Trophoblast cell (in vitro differentiated cells and primary cell): ENCODE data around the gene PARD3B.

Experiments used
- DNase-seq, 2 donors: peaks; one replicate each; pipeline ENCODE4 v3.0.0-alpha.2; 2016
- H2AFZ ChIP-seq: 2 replicates; pipeline ENCODE4 v1.6.1; 2013; ENCODE audit warnings: low read length, moderate library complexity, mild to moderate bottlenecking; ENCODE audit not compliant: insufficient read depth, poor library complexity
- H2AK5ac ChIP-seq: 2 replicates; pipeline ENCODE4 v1.6.1; 2013; ENCODE audit warnings: mild to moderate bottlenecking, low read length
- H2BK120ac ChIP-seq: 2 replicates; pipeline ENCODE4 v1.6.1; 2013; ENCODE audit warnings: low read length, mild to moderate bottlenecking, moderate library complexity; ENCODE audit not compliant: insufficient read depth, poor library complexity
- H2BK12ac ChIP-seq: 2 replicates; pipeline ENCODE4 v1.6.1; 2013; ENCODE audit warnings: mild to moderate bottlenecking, low read length, moderate library complexity
- H2BK5ac ChIP-seq: 2 replicates; pipeline ENCODE4 v1.6.1; 2013; ENCODE audit warnings: low read length, low read depth, moderate library complexity, mild to moderate bottlenecking; ENCODE audit not compliant: poor library complexity
- H3K14ac ChIP-seq: 2 replicates; pipeline ENCODE4 v1.6.1; 2013; ENCODE audit warnings: mild to moderate bottlenecking, low read length
- H3K18ac ChIP-seq: 2 replicates; pipeline ENCODE4 v1.6.1; 2013; ENCODE audit warnings: mild to moderate bottlenecking, low read length
- H3K23ac ChIP-seq: 2 replicates; pipeline ENCODE4 v1.6.1; 2013; ENCODE audit warnings: low read length
- H3K27ac ChIP-seq: 2 replicates; pipeline ENCODE4 v1.5.1; 2013; ENCODE audit warnings: low read depth, mild to moderate bottlenecking, inconsistent platforms, low read length, moderate library complexity
- H3K27me3 ChIP-seq: 2 replicates; pipeline ENCODE4 v1.6.1; 2013; ENCODE audit warnings: inconsistent platforms, mild to moderate bottlenecking, low read length, moderate library complexity; ENCODE audit not compliant: insufficient read depth
- H3K36me3 ChIP-seq, 2 experiments: 1 replicate in 1 of 2; 2 replicates in 1 of 2; pipeline ENCODE4 v1.6.1; 2013; ENCODE audit warnings: low read length in 2 of 2, mild to moderate bottlenecking in 2 of 2, moderate library complexity in 1 of 2; ENCODE audit not compliant: insufficient read depth in 2 of 2, control insufficient read depth in 1 of 2
- H3K4ac ChIP-seq: 2 replicates; pipeline ENCODE4 v1.6.1; 2013; ENCODE audit warnings: low read depth, mild to moderate bottlenecking, low read length, moderate library complexity
- H3K4me1 ChIP-seq, 2 experiments: 1 replicate in 1 of 2; 2 replicates in 1 of 2; pipeline ENCODE4 v1.6.1; 2013; ENCODE audit warnings: low read length in 2 of 2, mild to moderate bottlenecking in 2 of 2, moderate library complexity in 1 of 2; ENCODE audit not compliant: insufficient read depth in 2 of 2, control insufficient read depth in 1 of 2
- H3K4me2 ChIP-seq: 2 replicates; pipeline ENCODE4 v1.6.1; 2013; ENCODE audit warnings: inconsistent platforms, mild to moderate bottlenecking, low read length, moderate library complexity
- H3K4me3 ChIP-seq: 2 replicates; pipeline ENCODE4 v1.5.1; 2013; ENCODE audit warnings: mild to moderate bottlenecking, low read depth, low read length, inconsistent platforms
- H3K79me1 ChIP-seq: one replicate; pipeline ENCODE4 v1.6.1; 2013; ENCODE audit warnings: low read length
- H3K79me2 ChIP-seq: 2 replicates; pipeline ENCODE4 v1.6.1; 2013; ENCODE audit warnings: low read length, mild to moderate bottlenecking; ENCODE audit not compliant: control insufficient read depth, insufficient read depth, poor library complexity
- H3K9ac ChIP-seq: 2 replicates; pipeline ENCODE4 v1.6.1; 2013; ENCODE audit warnings: mild to moderate bottlenecking, low read length
- H3K9me3 ChIP-seq: 2 replicates; pipeline ENCODE4 v1.6.1; 2013; ENCODE audit warnings: low read depth, mild to moderate bottlenecking, control low read depth, inconsistent platforms, low read length; ENCODE audit not compliant: insufficient read depth
- H4K12ac ChIP-seq: 2 replicates; pipeline ENCODE4 v1.6.1; 2013; ENCODE audit warnings: low read depth, mild to moderate bottlenecking, low read length, moderate library complexity
- H4K8ac ChIP-seq: 2 replicates; pipeline ENCODE4 v1.6.1; 2013; ENCODE audit warnings: low read depth, mild to moderate bottlenecking, low read length, moderate library complexity
- H4K91ac ChIP-seq: one replicate; pipeline ENCODE4 v1.6.1; 2013; ENCODE audit warnings: low read depth, mild to moderate bottlenecking, low read length, moderate library complexity
- WGBS: extraction: QIAGEN DNeasy Blood & Tissue Kit; methylation state at CpG from one replicate; pipeline ENCODE4 v1.1.7; 2013; ENCODE audit warnings: missing lambda C conversion rate; ENCODE audit not compliant: insufficient read length, insufficient coverage; ENCODE audit errors: extremely low coverage; 5-methylcytosine and 5-hydroxymethylcytosine counted together

The PARD3B gene

DNA sequence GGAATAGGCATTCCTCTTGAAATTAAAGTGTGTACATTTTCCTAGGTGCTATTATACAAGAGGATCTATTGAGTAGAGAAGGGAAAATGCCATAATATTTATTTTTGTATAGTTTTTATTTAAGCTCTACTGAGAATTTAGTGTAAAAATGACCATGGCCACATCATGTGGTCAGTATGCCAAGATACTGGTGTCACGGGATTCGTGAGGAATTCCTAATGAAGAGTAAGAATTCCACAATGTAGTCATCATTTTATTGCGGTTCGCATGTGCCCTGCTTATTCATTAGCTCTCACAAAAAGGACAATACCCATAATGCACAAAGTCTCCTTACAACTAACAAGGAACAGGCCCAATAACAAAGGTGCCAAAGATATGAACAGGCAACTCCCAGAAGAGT is 39.3 kb upstream of the PARD3B start:
- Histone ChIP-seq H2BK5ac (no peak overlapping the region), H3K79me2 (no peaks in the 10 kb centered on the region), H2BK12ac (no peak overlapping the region), H3K79me1 (no peaks in the 10 kb centered on the region), H3K4me2 (no peak overlapping the region), H2AK5ac (no peak overlapping the region), H3K36me3 (no peaks in the 10 kb centered on the region), H3K23ac (no peak overlapping the region), H3K4ac (no peak overlapping the region), H3K18ac (no peak overlapping the region), H4K91ac (no peak overlapping the region), H2AFZ (no peak overlapping the region), H3K27ac (no peak overlapping the region), H3K4me1 (no peaks in the 10 kb centered on the region), H3K14ac (no peak overlapping the region), H4K12ac (no peak overlapping the region), H3K9me3 (peaks cover 3% of the 10 kb centered on the region), H3K4me3 (no peak overlapping the region), H2BK120ac (no peak overlapping the region), H3K27me3 (no peaks in the 10 kb centered on the region), H3K9ac (no peak overlapping the region), H4K8ac (no peak overlapping the region)
- no CpG with 5 or more reads among the region's 4 CpGs for WGBS
- peak in 1 of 2 donors; percentile 45 for DNase-seq

DNA sequence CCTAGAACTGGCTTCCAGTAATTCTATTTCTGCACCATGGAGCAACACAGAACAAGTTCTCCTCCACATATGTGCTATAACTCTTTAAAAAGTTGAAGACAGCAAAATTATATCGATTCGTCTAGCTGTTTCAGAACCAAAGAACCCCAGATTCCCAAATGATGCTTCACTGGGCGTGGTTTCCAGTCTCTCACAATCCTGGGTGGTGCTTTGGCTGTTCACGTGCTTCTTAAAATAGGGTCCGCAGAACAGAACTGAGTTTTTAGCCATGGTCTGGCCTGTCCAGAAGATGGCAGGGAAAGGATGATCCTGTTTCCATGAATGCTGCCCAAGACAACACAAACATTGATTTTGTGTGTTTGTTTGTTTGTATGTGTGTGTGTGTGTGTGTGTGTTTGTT is 37.6 kb upstream of the PARD3B start:
- Histone ChIP-seq H3K9ac (no peak overlapping the region), H4K91ac (no peak overlapping the region), H3K27ac (no peak overlapping the region), H3K4me2 (no peak overlapping the region), H3K4me3 (no peak overlapping the region), H3K36me3 (no peaks in the 10 kb centered on the region), H2AK5ac (no peak overlapping the region), H2BK120ac (no peak overlapping the region), H3K79me2 (no peaks in the 10 kb centered on the region), H3K4ac (no peak overlapping the region), H3K4me1 (no peaks in the 10 kb centered on the region), H3K14ac (no peak overlapping the region), H4K8ac (no peak overlapping the region), H3K27me3 (no peaks in the 10 kb centered on the region), H2BK5ac (no peak overlapping the region), H2AFZ (no peak overlapping the region), H2BK12ac (no peak overlapping the region), H3K79me1 (no peaks in the 10 kb centered on the region), H3K9me3 (no peaks in the 10 kb centered on the region), H3K23ac (no peak overlapping the region), H3K18ac (no peak overlapping the region), H4K12ac (no peak overlapping the region)
- WGBS, result no CpG with 5 or more reads among the region's 5 CpGs
- no peak for DNase-seq

DNA sequence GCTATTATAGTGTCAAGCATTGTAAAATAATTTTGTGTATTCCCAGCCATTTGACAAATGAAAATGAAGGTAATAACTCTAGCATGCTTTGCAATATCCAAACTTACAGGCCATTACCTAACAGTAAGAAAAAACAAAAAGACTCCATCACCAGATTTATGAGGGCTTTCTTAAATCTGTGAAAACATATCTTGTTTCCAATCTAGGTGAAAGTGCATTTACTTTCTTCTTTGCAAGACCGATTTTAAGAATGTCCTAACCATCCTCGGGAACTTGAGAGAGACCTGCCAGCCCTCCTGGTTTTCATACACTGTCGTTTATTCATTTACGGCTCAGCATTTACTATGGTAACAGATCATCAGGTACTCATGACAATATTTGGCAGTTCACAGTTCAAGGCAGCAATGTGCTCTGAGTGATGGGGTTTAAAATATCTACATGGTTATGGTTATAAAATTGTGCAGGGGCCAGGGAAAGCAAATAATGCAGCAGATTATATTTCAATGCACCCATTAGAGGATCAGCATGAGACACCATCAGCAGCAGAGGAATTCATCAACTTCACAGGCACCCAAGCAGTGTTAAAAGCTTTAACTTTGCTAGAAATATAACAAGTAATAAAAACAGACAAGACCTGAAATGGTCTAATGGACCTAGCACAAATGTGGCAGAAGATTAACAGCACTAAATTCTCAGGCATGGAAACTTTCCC is 34.4 kb upstream of the PARD3B start:
- no peak overlapping the region for H2BK120ac ChIP-seq
- WGBS, result no CpG with 5 or more reads among the region's 4 CpGs

DNA sequence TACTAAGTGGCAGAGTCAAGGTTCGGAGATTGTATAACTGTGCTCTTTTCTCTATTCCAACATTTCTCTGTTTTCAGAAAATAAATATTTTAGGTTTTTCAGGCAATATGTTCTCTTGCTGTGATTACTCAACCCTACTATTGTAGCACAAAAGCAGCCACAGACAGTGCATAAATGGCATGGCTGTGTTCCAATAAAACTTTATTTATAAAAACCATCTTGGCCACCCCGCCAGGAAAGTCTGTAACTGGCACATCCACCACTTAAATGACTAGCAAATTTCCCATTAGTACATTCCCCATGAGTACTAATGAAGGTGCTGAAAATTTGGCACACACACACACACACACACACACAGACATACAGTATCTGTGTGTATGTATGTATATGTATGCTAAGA is 30.8 kb upstream of the PARD3B start:
- H3K79me2 ChIP-seq, result no peaks in the 10 kb centered on the region
- H2BK120ac ChIP-seq, result no peak overlapping the region
- H3K9ac ChIP-seq, result no peak overlapping the region
- no peak overlapping the region for H3K4me3 ChIP-seq
- no peak overlapping the region for H3K27ac ChIP-seq
- H2AK5ac ChIP-seq, result no peak overlapping the region
- H3K27me3 ChIP-seq, result no peaks in the 10 kb centered on the region
- no peaks in the 10 kb centered on the region for H3K9me3 ChIP-seq
- no peak overlapping the region for H4K91ac ChIP-seq
- no peak overlapping the region for H3K4me2 ChIP-seq
- no peak overlapping the region for H4K12ac ChIP-seq
- H2BK5ac ChIP-seq, result no peak overlapping the region
- no peaks in the 10 kb centered on the region for H3K4me1 ChIP-seq
- no peak overlapping the region for H3K23ac ChIP-seq
- WGBS, result no CpG with 5 or more reads among the region's 2 CpGs
- H3K36me3 ChIP-seq, result no peaks in the 10 kb centered on the region
- H3K14ac ChIP-seq, result no peak overlapping the region
- no peak overlapping the region for H3K18ac ChIP-seq
- no peaks in the 10 kb centered on the region for H3K79me1 ChIP-seq
- no peak for DNase-seq
- no peak overlapping the region for H3K4ac ChIP-seq
- no peak overlapping the region for H2BK12ac ChIP-seq
- H2AFZ ChIP-seq, result no peak overlapping the region
- H4K8ac ChIP-seq, result no peak overlapping the region

More for the DNA sequence above, 34.4 kb upstream of the PARD3B start:
- Histone ChIP-seq H3K27ac (no peak overlapping the region), H3K4me2 (no peak overlapping the region), H4K8ac (no peak overlapping the region), H4K12ac (no peak overlapping the region), H2BK12ac (no peak overlapping the region), H3K14ac (no peak overlapping the region), H4K91ac (no peak overlapping the region), H3K23ac (no peak overlapping the region), H2AK5ac (no peak overlapping the region), H3K4me1 (no peaks in the 10 kb centered on the region), H2BK5ac (no peak overlapping the region), H2AFZ (no peak overlapping the region), H3K4me3 (no peak overlapping the region), H3K9ac (no peak overlapping the region), H3K79me2 (no peaks in the 10 kb centered on the region), H3K36me3 (no peaks in the 10 kb centered on the region), H3K4ac (no peak overlapping the region), H3K9me3 (no peaks in the 10 kb centered on the region), H3K79me1 (no peaks in the 10 kb centered on the region), H3K27me3 (no peaks in the 10 kb centered on the region), H3K18ac (no peak overlapping the region)
- DNase-seq, result no peak
